GM23248 (cell line): ENCODE measurements around the gene PODN. TPM values are rescaled to one million over a fixed set of nuclear protein-coding genes. Genes with fewer than 3 reads are reported as not detected.

Experiments
- DNase-seq: peaks from one replicate; pipeline ENCODE4 v3.0.0-alpha.2; 2015
- H2AFZ ChIP-seq: fragments of 200-600 bp; sonication (generic); 2 replicates; pipeline ENCODE4 v1.6.1; 2016; ENCODE audit warnings: antibody characterized with exemption
- H3F3A ChIP-seq: fragments of 200-600 bp; sonication (generic); 2 replicates; pipeline ENCODE4 v1.6.1; 2016; ENCODE audit warnings: mild to moderate bottlenecking, antibody characterized with exemption, mixed run types; ENCODE audit not compliant: insufficient read depth
- H3K27ac ChIP-seq: fragments of 200-600 bp; sonication (generic); 2 replicates; pipeline ENCODE4 v1.5.1; 2016; ENCODE audit warnings: mild to moderate bottlenecking
- H3K27me3 ChIP-seq: fragments of 200-600 bp; sonication (generic); replicated peaks from 2 replicates; pipeline ENCODE4 v1.6.1; 2016; ENCODE audit warnings: mild to moderate bottlenecking; ENCODE audit not compliant: insufficient read depth
- H3K36me3 ChIP-seq: fragments of 200-600 bp; sonication (generic); 2 replicates; pipeline ENCODE4 v1.6.1; 2016; ENCODE audit warnings: low read depth, mild to moderate bottlenecking
- H3K4me1 ChIP-seq: fragments of 200-600 bp; sonication (generic); 2 replicates; pipeline ENCODE4 v1.6.1; 2016; ENCODE audit warnings: mild to moderate bottlenecking; ENCODE audit not compliant: insufficient read depth
- H3K4me2 ChIP-seq: fragments of 200-600 bp; sonication (generic); one replicate; pipeline ENCODE4 v1.6.1; 2016; ENCODE audit warnings: mild to moderate bottlenecking; ENCODE audit not compliant: unreplicated experiment
- H3K4me3 ChIP-seq: fragments of 200-600 bp; sonication (generic); 2 replicates; pipeline ENCODE4 v1.5.1; 2016; ENCODE audit warnings: mild to moderate bottlenecking
- H3K79me2 ChIP-seq: fragments of 200-600 bp; sonication (generic); 2 replicates; pipeline ENCODE4 v1.6.1; 2016; ENCODE audit warnings: mild to moderate bottlenecking; ENCODE audit not compliant: insufficient read depth
- H3K9ac ChIP-seq: fragments of 200-600 bp; sonication (generic); 2 replicates; pipeline ENCODE4 v1.6.1; 2016; ENCODE audit warnings: mild to moderate bottlenecking
- H3K9me2 ChIP-seq: fragments of 200-600 bp; sonication (generic); 2 replicates; pipeline ENCODE4 v1.6.1; 2016; ENCODE audit warnings: mixed run types, mild to moderate bottlenecking, moderate library complexity; ENCODE audit not compliant: insufficient read depth
- H3K9me3 ChIP-seq: fragments of 200-600 bp; sonication (generic); one replicate; pipeline ENCODE4 v1.6.1; 2017; ENCODE audit warnings: low read depth
- H4K20me1 ChIP-seq: fragments of 200-600 bp; sonication (generic); 2 replicates; pipeline ENCODE4 v1.6.0; 2016; ENCODE audit not compliant: insufficient read depth
- EZH2 ChIP-seq: fragments of 200-600 bp; sonication (generic); IDR thresholded peaks from 2 replicates; pipeline ENCODE4 v1.6.1; 2018; ENCODE audit warnings: antibody characterized with exemption, mild to moderate bottlenecking; ENCODE audit not compliant: insufficient read depth, poor library complexity, severe bottlenecking
- EZH2phosphoT487 ChIP-seq: fragments of 200-600 bp; sonication (generic); IDR thresholded peaks from 2 replicates; pipeline ENCODE4 v1.6.1; 2018; ENCODE audit warnings: antibody characterized with exemption, moderate library complexity, mild to moderate bottlenecking, low read depth; ENCODE audit not compliant: insufficient read depth
- WGBS, 2 experiments: methylation state at CpG; one replicate each; pipeline ENCODE4 v1.1.6; 2015 to 2017; ENCODE audit warnings: low lambda C conversion rate in 2 of 2, low coverage in 1 of 2; ENCODE audit errors: missing lambda C conversion rate in 2 of 2; 5-methylcytosine and 5-hydroxymethylcytosine counted together
- in situ Hi-C: fragments of 300-500 bp; cut with MboI; formaldehyde crosslinking; loops from 2 replicates; pipeline ENCODE4 v1.15.0; 2020
- polyA plus RNA-seq: library from polyadenylated mRNA; unstranded; fragments of >200 nt; fragmentation: Nextera tagmentation; extraction: Ambion mirVana; gene quantifications from 2 replicates; pipeline ENCODE4 v1.2.1, GENCODE V29; 2016
- small RNA-seq: library from RNA; depleted of rRNA; stranded (forward); fragments of <200 nt; gene quantifications from one replicate; pipeline ENCODE3, GENCODE V24; 2014; ENCODE audit warnings: low read depth, low replicate concordance
- total RNA-seq: library from RNA; depleted of rRNA; stranded (reverse); fragments of >200 nt; shearing (Covaris generic); gene quantifications from 2 replicates; pipeline ENCODE4 v1.2.3, GENCODE V29; 2014; rRNA removed

The PODN gene
- total and polyA plus RNA-seq, 2 experiments from 2014 or later, result 54.8 to 71.6 TPM

- Histone ChIP-seq H3K4me2 (no peak overlapping the region), H3K4me1 (peaks cover 15% of the 10 kb centered on the region), H3K9ac (no peak overlapping the region), H3F3A (peaks cover 15% of the 10 kb centered on the region), H3K4me3 (no peak overlapping the region), H4K20me1 (no peaks in the 10 kb centered on the region), H3K27me3 (no peaks in the 10 kb centered on the region), H3K9me2 (no peaks in the 10 kb centered on the region), H3K9me3 (no peaks in the 10 kb centered on the region), H3K36me3 (no peaks in the 10 kb centered on the region), H2AFZ (no peak overlapping the region), H3K79me2 (no peaks in the 10 kb centered on the region), H3K27ac (no peak overlapping the region)
- in situ Hi-C loops, result no loop called here
- DNase-seq, result no peak
- WGBS, 2 experiments, result 86 to 88% methylated on average over 2 of the region's 2 CpGs
- TF ChIP-seq EZH2phosphoT487 (no peak), EZH2 (no peak)
These were observed 69.6 kb downstream of the PODN start for GRCh38 chr1:53131590-53131938.

- Histone ChIP-seq H3K27ac (no peak overlapping the region), H3K36me3 (no peaks in the 10 kb centered on the region), H4K20me1 (no peaks in the 10 kb centered on the region), H3K9me3 (no peaks in the 10 kb centered on the region), H3K79me2 (no peaks in the 10 kb centered on the region), H3K9me2 (no peaks in the 10 kb centered on the region), H3K27me3 (no peaks in the 10 kb centered on the region), H2AFZ (no peak overlapping the region), H3K4me3 (no peak overlapping the region), H3K4me1 (peaks cover 15% of the 10 kb centered on the region), H3K4me2 (no peak overlapping the region), H3F3A (peaks cover 15% of the 10 kb centered on the region), H3K9ac (no peak overlapping the region)
- WGBS, 2 experiments, result 82 to 89% methylated on average over 8 of the region's 8 CpGs
- in situ Hi-C loops, result no loop called here
- DNase-seq, result no peak
- TF ChIP-seq EZH2phosphoT487 (no peak), EZH2 (no peak)
These were observed 70.2 kb downstream of the PODN start for GRCh38 chr1:53132176-53132575.

GRCh38 chr1:53133261-53134041 is 71.4 kb downstream of the PODN start:
- WGBS, 2 experiments, result 89 to 96% methylated on average over 8 to 9 of the region's 9 CpGs
- no peaks in the 10 kb centered on the region for H3K79me2 ChIP-seq
- no peak overlapping the region for H3K9ac ChIP-seq

GRCh38 chr1:53134042-53134485 is 72.1 kb downstream of the PODN start:
- Histone ChIP-seq H3K9me2 (no peaks in the 10 kb centered on the region), H3K36me3 (no peaks in the 10 kb centered on the region), H3K27ac (no peak overlapping the region), H3F3A (peaks cover 17% of the 10 kb centered on the region), H3K9ac (no peak overlapping the region), H2AFZ (no peak overlapping the region), H3K4me1 (peaks cover 17% of the 10 kb centered on the region), H3K79me2 (no peaks in the 10 kb centered on the region), H3K27me3 (no peaks in the 10 kb centered on the region), H3K4me2 (no peak overlapping the region), H4K20me1 (no peaks in the 10 kb centered on the region), H3K9me3 (no peaks in the 10 kb centered on the region), H3K4me3 (no peak overlapping the region)
- 97 to 98% methylated on average over 7 of the region's 7 CpGs for WGBS, 2 experiments
- TF ChIP-seq EZH2 (no peak), EZH2phosphoT487 (no peak)
- in situ Hi-C loops, result no loop called here
- no peak for DNase-seq

More at GRCh38 chr1:53133261-53134041, 71.4 kb downstream of the PODN start:
- in situ Hi-C loops, result no loop called here
- no peak for TF ChIP-seq EZH2phosphoT487
- no peak for TF ChIP-seq EZH2
- no peak for DNase-seq
- Histone ChIP-seq H3K27ac (no peak overlapping the region), H4K20me1 (no peaks in the 10 kb centered on the region), H3K4me2 (no peak overlapping the region), H3K9me3 (no peaks in the 10 kb centered on the region), H3K27me3 (no peaks in the 10 kb centered on the region), H3K36me3 (no peaks in the 10 kb centered on the region), H2AFZ (no peak overlapping the region), H3K4me1 (peaks cover 15% of the 10 kb centered on the region), H3K4me3 (no peak overlapping the region), H3F3A (peaks cover 15% of the 10 kb centered on the region), H3K9me2 (no peaks in the 10 kb centered on the region)

Small RNA genes lying within 50 kb of the gene (small RNA-seq; reads per million reads assigned to genes)
- gene HIGD1AP11, result not detected

Other genes with a start within 250 kb of the PODN start
- 0.51 TPM in 1 of 2 replicates, not detected in the other for gene ZYG11A, start 219.5 kb upstream of the PODN start, total RNA-seq
- 0.04 TPM in 1 of 2 replicates, not detected in the other for gene ZYG11A, start 219.5 kb upstream of the PODN start, polyA plus RNA-seq
- gene ECHDC2, start 140.5 kb upstream of the PODN start, total RNA-seq, result 25.4 and 25.8 TPM in 2 replicates
- 35.2 and 41.0 TPM in 2 replicates for gene ECHDC2, start 140.5 kb upstream of the PODN start, polyA plus RNA-seq
- gene SCP2, start 134.9 kb upstream of the PODN start, total RNA-seq, result 200 and 209 TPM in 2 replicates
- 257 and 265 TPM in 2 replicates for gene SCP2, start 134.9 kb upstream of the PODN start, polyA plus RNA-seq
- 0.13 TPM in 1 of 2 replicates, not detected in the other for gene SLC1A7, start 80.4 kb downstream of the PODN start, total RNA-seq
- 0.51 and 0.76 TPM in 2 replicates for gene SLC1A7, start 80.4 kb downstream of the PODN start, polyA plus RNA-seq
- 16.2 and 24.5 TPM in 2 replicates for gene CPT2, start 134.6 kb downstream of the PODN start, total RNA-seq
- 15.2 and 15.8 TPM in 2 replicates for gene CPT2, start 134.6 kb downstream of the PODN start, polyA plus RNA-seq
- 49.7 and 63.2 TPM in 2 replicates for gene CZIB, start 158.4 kb downstream of the PODN start, total RNA-seq
- gene CZIB, start 158.4 kb downstream of the PODN start, polyA plus RNA-seq, result 76.6 and 83.4 TPM in 2 replicates
- gene MAGOH, start 176.3 kb downstream of the PODN start, total RNA-seq, result 21.9 and 22.5 TPM in 2 replicates
- 29.7 and 34.3 TPM in 2 replicates for gene MAGOH, start 176.3 kb downstream of the PODN start, polyA plus RNA-seq